Choroid plexus epithelial cell (primary cell): ENCODE data around the gene MOV10L1.

Experiments used
- DNase-seq: peaks from one replicate; pipeline ENCODE4 v3.0.0-alpha.2; 2010; ENCODE audit warnings: low read depth
- H3K4me3 ChIP-seq: 2 replicates; pipeline ENCODE4 v1.5.1; 2011; ENCODE audit warnings: low read depth, mild to moderate bottlenecking, control low read depth, low read length, moderate library complexity
- CTCF ChIP-seq: conservative IDR thresholded peaks from 2 replicates; pipeline ENCODE4 v1.5.1; 2011; ENCODE audit warnings: low read depth, mild to moderate bottlenecking, control low read depth, inconsistent platforms, low read length, moderate library complexity

MOV10L1 gene

GRCh38 chr22:50184004-50184901 is 94.4 kb downstream of the MOV10L1 start:
- TF ChIP-seq CTCF: no peak
- peak; percentile 69 for DNase-seq
- H3K4me3 ChIP-seq: peak overlapping the region; percentile 18

- no peak for TF ChIP-seq CTCF
- DNase-seq: no peak
- H3K4me3 ChIP-seq: peak overlapping the region; percentile 63
Observed at GRCh38 chr22:50184902-50185374, 95.1 kb downstream of the MOV10L1 start.

GRCh38 chr22:50185375-50186087 is 95.7 kb downstream of the MOV10L1 start, which contains the start of gene TRABD:
Gene TRABD (plus strand): TSS chr22:50185913. CDS start chr22:50193061, 7,148 bp downstream.
- DNase-seq: peak; percentile 90

GRCh38 chr22:50186181-50186714 is 96.4 kb downstream of the MOV10L1 start:
- H3K4me3 ChIP-seq: peak overlapping the region; percentile 69
- no peak for DNase-seq
- no peak for TF ChIP-seq CTCF

More at GRCh38 chr22:50185375-50186087, 95.7 kb downstream of the MOV10L1 start, which contains the start of gene TRABD:
- TF ChIP-seq CTCF: no peak
- peak within 1 kb of the TSS; percentile 69 for H3K4me3 ChIP-seq

GRCh38 chr22:50186761-50187523 is 97.1 kb downstream of the MOV10L1 start:
- DNase-seq: peak; percentile 35
- TF ChIP-seq CTCF: no peak
- H3K4me3 ChIP-seq: peak overlapping the region; percentile 69

- no peak for DNase-seq
- no peak overlapping the region for H3K4me3 ChIP-seq
- no peak for TF ChIP-seq CTCF
Observed at GRCh38 chr22:50188356-50188755, 98.5 kb downstream of the MOV10L1 start.
